WTC11 (cell line): ENCODE measurements around the gene GLRA3. TPM values are rescaled to one million over a fixed set of nuclear protein-coding genes. Genes with fewer than 3 reads are reported as not detected.
"Not testable (repeated sequence)": the region's sequence is repeated elsewhere in the genome, so short reads cannot be mapped to it uniquely, and the experiment has no call there.

Experiments
- ATAC-seq: fragments of 200-7000 bp; cut with Tn5 transposase; 2 replicates; pipeline ENCODE4 v1.10.0; 2021; ENCODE audit warnings: mild to moderate bottlenecking, moderate library complexity
- CTCF ChIA-PET: fragments of 300-600 bp; sonication (Branson Sonifier 250); formaldehyde crosslinking; loops from one replicate; lab custom pipeline; 2021; ENCODE audit warnings: antibody characterized with exemption; lab: Charles Lee
- POLR2A ChIA-PET: fragments of 350-600 bp; sonication (Branson Sonifier 250); formaldehyde crosslinking; loops from one replicate; lab custom pipeline; 2021; ENCODE audit warnings: antibody characterized with exemption; lab: Charles Lee
- DNase-seq: peaks from one replicate; pipeline ENCODE4 v3.0.0; 2021; ENCODE audit warnings: low spot score
- H3K27ac Mint-ChIP-seq: 2 replicates; pipeline ENCODE4 v1.8.0; 2021; ENCODE audit warnings: mixed read lengths
- H3K27me3 Mint-ChIP-seq: 2 replicates; pipeline ENCODE4 v1.8.0; 2021; ENCODE audit warnings: low read depth, mild to moderate bottlenecking, moderate library complexity, mixed read lengths
- H3K36me3 Mint-ChIP-seq: 2 replicates; pipeline ENCODE4 v1.8.0; 2021; ENCODE audit warnings: mixed read lengths
- H3K4me1 Mint-ChIP-seq: 2 replicates; pipeline ENCODE4 v1.8.0; 2022; ENCODE audit warnings: mixed read lengths
- H3K4me3 Mint-ChIP-seq: 2 replicates; pipeline ENCODE4 v1.8.0; 2021; ENCODE audit warnings: mild to moderate bottlenecking, moderate library complexity, mixed read lengths
- H3K9me3 Mint-ChIP-seq: 2 replicates; pipeline ENCODE4 v1.8.0; 2021; ENCODE audit warnings: mixed read lengths
- AR ChIP-seq: fragments of 250-450 bp; sonication (Bioruptor Pico); IDR thresholded peaks from 2 replicates; pipeline ENCODE4 v1.9.0; 2021; ENCODE audit warnings: mild to moderate bottlenecking
- ATF2 ChIP-seq: sonication (generic); formaldehyde crosslinking; IDR thresholded peaks from 2 replicates; pipeline ENCODE4 v1.8.1; 2022; ENCODE audit warnings: low read depth, missing genetic modification reagents, borderline replicate concordance
- CTCF ChIP-seq: fragments of 200-600 bp; IDR thresholded peaks from 2 replicates; pipeline ENCODE4 v1.8.0; 2022; ENCODE audit warnings: antibody characterized with exemption
- E2F5 ChIP-seq: sonication (generic); formaldehyde crosslinking; IDR thresholded peaks from 2 replicates; pipeline ENCODE4 v1.8.1; 2022; ENCODE audit warnings: mild to moderate bottlenecking, moderate library complexity, missing genetic modification reagents
- ERG ChIP-seq: fragments of 250-450 bp; sonication (Bioruptor Pico); IDR thresholded peaks from 2 replicates; pipeline ENCODE4 v1.8.0; 2021; ENCODE audit warnings: mild to moderate bottlenecking
- IRF2 ChIP-seq: sonication (generic); formaldehyde crosslinking; IDR thresholded peaks from 2 replicates; pipeline ENCODE4 v1.8.0; 2022; ENCODE audit warnings: low read depth, missing genetic modification reagents, borderline replicate concordance
- MXD4 ChIP-seq: fragments of 250-450 bp; sonication (Bioruptor Pico); IDR thresholded peaks from 2 replicates; pipeline ENCODE4 v1.8.0; 2021; ENCODE audit warnings: mild to moderate bottlenecking, moderate library complexity, borderline replicate concordance
- STAT6 ChIP-seq: sonication (generic); formaldehyde crosslinking; conservative IDR thresholded peaks from 2 replicates; pipeline ENCODE4 v1.8.1; 2023; ENCODE audit warnings: mild to moderate bottlenecking, low read depth, missing genetic modification reagents, moderate library complexity
- ZSCAN18 ChIP-seq: fragments of 250-450 bp; sonication (Bioruptor Pico); IDR thresholded peaks from 2 replicates; pipeline ENCODE4 v2.1.2; 2022; ENCODE audit warnings: mild to moderate bottlenecking, moderate library complexity
- total RNA-seq: library from RNA; stranded (reverse); gene quantifications from 3 replicates; pipeline ENCODE4 v1.2.3, GENCODE V29; 2021

GLRA3 gene
- total RNA-seq, 1 experiment from 2014 or later, result 0.15 TPM

GRCh38 chr4:174697202-174697601 is 131.8 kb downstream of the GLRA3 start (continued):
- TF ChIP-seq AR, result no peak
- TF ChIP-seq ZSCAN18 (CRISPR knock-in tag), result no peak

GRCh38 chr4:174696657-174697056 is 132.4 kb downstream of the GLRA3 start:
- TF ChIP-seq STAT6 (no peak), ATF2 (CRISPR knock-in tag) (no peak), AR (no peak), IRF2 (CRISPR knock-in tag) (no peak), E2F5 (no peak), CTCF (no peak), ERG (CRISPR knock-in tag) (no peak), MXD4 (CRISPR knock-in tag) (no peak)
- TF ChIP-seq, all 79 proteins: peak for 0
- DNase-seq (no peak), ATAC-seq (no peak)
- H3K4me1 Mint-ChIP-seq, result no peaks in the 10 kb centered on the region
- ChIA-PET CTCF (interaction anchor here (0.5 to 2.0 kb wide), 2 partner anchors 18 to 113 kb away, joined by 6 to 7 read pairs; no protein-coding TSS in a partner anchor), POLR2A (no interaction called here)
- no peaks in the 10 kb centered on the region; the same call in 1 of the 2 replicates for H3K27me3 Mint-ChIP-seq
- 0 out of 2 replicates have a peak, but pooled peaks cover 7% of the 10 kb centered on the region for H3K9me3 Mint-ChIP-seq
- no peak overlapping the region for H3K4me3 Mint-ChIP-seq
- H3K36me3 Mint-ChIP-seq, result peaks cover 3% of the 10 kb centered on the region; the same call in 1 of the 2 replicates
- no peak overlapping the region for H3K27ac Mint-ChIP-seq

GRCh38 chr4:174691876-174692275 is 137.2 kb downstream of the GLRA3 start:
- ATAC-seq, H3K27ac Mint-ChIP-seq, H3K27me3 Mint-ChIP-seq, POLR2A ChIA-PET, H3K4me3 Mint-ChIP-seq, DNase-seq, H3K4me1 Mint-ChIP-seq, CTCF ChIA-PET: not testable (repeated sequence)
- Mint-ChIP-seq H3K36me3 (peaks cover 23% of the 10 kb centered on the region), H3K9me3 (peaks cover 30% of the 10 kb centered on the region)
